RWPE1 (cell line): ENCODE data around the gene SAMD9.

Experiments
- CTCF ChIA-PET: fragments of 350-600 bp; sonication (Branson Sonifier 250); formaldehyde crosslinking; extraction: SDS; loops from one replicate; lab custom pipeline; 2021; lab: Yijun Ruan, JAX
- POLR2A ChIA-PET: fragments of 400-600 bp; formaldehyde crosslinking; extraction: SDS; loops from one replicate; lab custom pipeline; 2020; ENCODE audit warnings: antibody characterized with exemption; ENCODE audit not compliant: low non-redundant PET; lab: Yijun Ruan, JAX
- DNase-seq: peaks from one replicate; pipeline ENCODE4 v3.0.0; 2012; ENCODE audit warnings: low spot score
- H3K27ac ChIP-seq: fragments of 450-650 bp; 2 replicates; pipeline ENCODE4 v1.5.1; 2017
- CTCF ChIP-seq: fragments of 450-650 bp; conservative IDR thresholded peaks from 2 replicates; pipeline ENCODE4 v1.5.1; 2017; ENCODE audit warnings: low read depth, mild to moderate bottlenecking

SAMD9 gene

DNA sequence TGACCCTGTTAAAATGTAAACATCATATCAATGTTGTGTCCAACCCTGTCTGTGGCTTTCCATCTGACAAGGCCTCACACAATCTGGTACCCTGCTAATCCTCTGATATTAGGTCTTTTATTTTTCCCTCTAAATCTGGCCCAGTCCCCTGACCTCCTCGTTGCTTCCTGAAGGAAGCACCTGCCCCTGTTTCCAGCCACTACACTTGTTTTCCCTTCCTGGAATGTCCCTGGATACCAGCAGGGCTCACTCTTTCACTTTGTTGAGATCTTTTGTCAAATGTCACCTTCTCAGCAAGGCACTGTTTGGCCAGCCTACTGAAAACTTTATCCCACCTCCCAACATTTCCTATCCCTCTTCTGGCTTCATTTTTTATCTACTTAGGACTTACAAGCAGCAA lies 28.3 kb upstream of the SAMD9 start:
- no peak for TF ChIP-seq CTCF
- POLR2A ChIA-PET, result no interaction called here
- no peak overlapping the region for H3K27ac ChIP-seq

GRCh38 chr7:93145354-93145753 lies 27.6 kb upstream of the SAMD9 start:
- CTCF ChIA-PET, result no interaction called here
- DNase-seq, result no peak
- POLR2A ChIA-PET, result no interaction called here
- no peak for TF ChIP-seq CTCF
- H3K27ac ChIP-seq, result no peak overlapping the region

More for the DNA sequence above, 28.3 kb upstream of the SAMD9 start:
- CTCF ChIA-PET, result no interaction called here
- no peak for DNase-seq

DNA sequence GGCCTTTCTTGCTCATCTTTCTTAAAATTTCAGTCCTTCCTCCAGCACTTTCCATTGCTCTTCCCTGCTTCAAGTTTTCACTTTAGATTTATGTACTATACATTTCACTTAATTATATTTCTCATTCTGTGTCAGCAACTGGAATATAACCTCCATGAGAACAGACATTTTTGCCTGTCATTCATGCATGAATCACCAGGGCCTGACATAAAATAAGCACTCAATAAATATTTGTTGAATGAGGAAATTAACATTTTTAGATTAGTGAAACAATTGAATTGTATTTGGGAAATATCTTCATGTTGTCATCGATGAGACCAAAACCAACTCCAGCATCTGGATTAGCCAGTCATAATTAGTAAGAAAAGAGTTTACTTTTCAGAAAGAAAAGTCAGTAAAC lies 24.3 kb upstream of the SAMD9 start:
- H3K27ac ChIP-seq, result no peak overlapping the region
- ChIA-PET POLR2A (no interaction called here), CTCF (no interaction called here)
- no peak for TF ChIP-seq CTCF
- DNase-seq, result no peak

GRCh38 chr7:93140582-93141191 lies 22.9 kb upstream of the SAMD9 start:
- CTCF ChIA-PET, result no interaction called here
- no peak for TF ChIP-seq CTCF

GRCh38 chr7:93138576-93138975 lies 20.8 kb upstream of the SAMD9 start:
- H3K27ac ChIP-seq, result no peak overlapping the region
- POLR2A ChIA-PET, result no interaction called here
- no peak for DNase-seq
- CTCF ChIA-PET, result interaction anchor here (0.5 kb wide), 1 partner anchor 256 kb away, joined by 4 read pairs; no protein-coding TSS in a partner anchor
- TF ChIP-seq CTCF, result no peak

More at GRCh38 chr7:93140582-93141191, 22.9 kb upstream of the SAMD9 start:
- no peak for DNase-seq
- no peak overlapping the region for H3K27ac ChIP-seq
- POLR2A ChIA-PET, result no interaction called here

DNA sequence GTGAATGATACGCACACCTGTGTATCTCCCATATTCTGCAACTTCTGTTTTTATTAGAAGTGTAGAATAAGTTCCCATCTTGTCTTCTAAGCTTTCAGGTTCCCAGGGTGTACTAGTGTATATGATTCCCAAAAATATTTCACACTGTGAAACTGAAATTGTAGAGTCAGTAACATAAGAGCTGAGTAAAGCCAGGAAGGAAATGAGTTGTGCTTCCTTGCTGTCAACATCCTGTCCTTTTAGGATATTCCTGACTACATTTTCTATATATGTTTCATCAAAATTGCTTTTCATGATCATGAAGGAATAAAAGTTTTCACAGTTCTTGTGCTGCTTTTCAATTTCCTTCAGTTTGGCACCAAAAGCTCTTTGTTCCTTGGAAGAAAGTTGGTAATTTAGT lies 15.2 kb upstream of the SAMD9 start:
- H3K27ac ChIP-seq, result no peak overlapping the region
- ChIA-PET POLR2A (no interaction called here), CTCF (no interaction called here)
- TF ChIP-seq CTCF, result no peak
- no peak for DNase-seq
